ENCODE measurements around the gene DUXB. TPM values are rescaled to one million over a fixed set of nuclear protein-coding genes. Genes with fewer than 3 reads are reported as not detected.

The DUXB gene
- total and polyA plus RNA-seq, 10 donors: not detected

DNA sequence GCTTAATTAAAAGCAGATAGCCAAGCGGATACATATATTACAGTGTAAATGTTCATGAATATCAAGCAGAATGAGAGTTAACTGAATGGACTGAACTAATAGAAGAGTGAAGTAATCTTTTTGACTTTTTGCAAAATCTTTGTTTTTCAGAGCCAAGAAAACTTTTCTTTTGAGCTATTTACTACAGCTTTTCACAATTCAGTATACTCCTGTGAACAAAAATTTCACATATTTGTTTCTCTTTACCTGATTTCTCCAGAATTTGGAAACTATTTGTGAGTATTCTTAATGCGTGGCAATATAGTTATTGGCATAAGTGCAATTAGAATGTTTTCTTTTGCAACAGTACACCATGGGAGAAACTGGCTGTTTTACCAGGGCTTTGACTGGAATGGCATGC is 9.1 kb upstream of the DUXB start:
- intact Hi-C loops (cut with DNase I; ENCODE audit: low total_unique reads): no loop called here
- TF ChIP-seq, protein P1, sequence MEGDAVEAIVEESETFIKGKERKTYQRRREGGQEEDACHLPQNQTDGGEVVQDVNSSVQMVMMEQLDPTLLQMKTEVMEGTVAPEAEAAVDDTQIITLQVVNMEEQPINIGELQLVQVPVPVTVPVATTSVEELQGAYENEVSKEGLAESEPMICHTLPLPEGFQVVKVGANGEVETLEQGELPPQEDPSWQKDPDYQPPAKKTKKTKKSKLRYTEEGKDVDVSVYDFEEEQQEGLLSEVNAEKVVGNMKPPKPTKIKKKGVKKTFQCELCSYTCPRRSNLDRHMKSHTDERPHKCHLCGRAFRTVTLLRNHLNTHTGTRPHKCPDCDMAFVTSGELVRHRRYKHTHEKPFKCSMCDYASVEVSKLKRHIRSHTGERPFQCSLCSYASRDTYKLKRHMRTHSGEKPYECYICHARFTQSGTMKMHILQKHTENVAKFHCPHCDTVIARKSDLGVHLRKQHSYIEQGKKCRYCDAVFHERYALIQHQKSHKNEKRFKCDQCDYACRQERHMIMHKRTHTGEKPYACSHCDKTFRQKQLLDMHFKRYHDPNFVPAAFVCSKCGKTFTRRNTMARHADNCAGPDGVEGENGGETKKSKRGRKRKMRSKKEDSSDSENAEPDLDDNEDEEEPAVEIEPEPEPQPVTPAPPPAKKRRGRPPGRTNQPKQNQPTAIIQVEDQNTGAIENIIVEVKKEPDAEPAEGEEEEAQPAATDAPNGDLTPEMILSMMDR (IDR thresholded peaks at IDR 0.05 in 8 of 11, conservative IDR thresholded peaks at IDR 0.05 in 3 of 11): no peak
- no peak for TF ChIP-seq POLR2AphosphoS5 (IDR thresholded peaks at IDR 0.05)
- no peak for TF ChIP-seq POLR2A (IDR thresholded peaks at IDR 0.05)
- Histone ChIP-seq H3K27ac (no peak overlapping the region), H3K4me1 (no peaks in the 10 kb centered on the region), H3K9me3 (peaks cover 5 to 37% (median 28%) of the 10 kb centered on the region in 8 donors), H3K27me3 (replicated peaks in 1 of 7) (no peaks in the 10 kb centered on the region), H3K4me3 (no peak overlapping the region), H3K36me3 (peaks cover 0 to 3% (median 0%) of the 10 kb centered on the region in 6 donors)
- 94 to 99% (median 99%) methylated on average over 2 of the region's 2 CpGs for WGBS, 5 donors
- no peak for DNase-seq

DNA sequence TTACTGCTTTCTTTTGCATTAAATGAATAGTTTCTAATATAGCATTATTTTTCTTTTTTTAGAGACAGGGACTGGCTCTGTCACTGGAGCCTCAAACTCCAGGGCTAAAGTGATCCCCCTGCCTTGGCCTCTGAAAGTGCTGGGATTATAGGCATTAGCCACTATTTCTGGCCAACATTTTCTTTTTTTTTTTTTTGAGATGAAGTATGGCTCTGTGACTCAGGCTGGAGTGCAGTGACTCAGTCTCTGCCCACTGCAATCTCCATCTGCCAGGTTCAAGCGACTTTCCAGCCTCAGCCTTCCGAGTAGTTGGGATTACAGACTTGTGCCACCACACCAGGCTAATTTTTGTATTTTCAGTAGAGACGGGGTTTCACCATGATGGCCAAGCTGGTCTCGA is 2.0 kb upstream of the DUXB start:
- DNase-seq: no peak
- Histone ChIP-seq H3K27me3 (replicated peaks in 1 of 7) (no peaks in the 10 kb centered on the region), H3K36me3 (no peaks in the 10 kb centered on the region), H3K4me1 (no peaks in the 10 kb centered on the region), H3K9me3 (peaks cover 0 to 4% (median 0%) of the 10 kb centered on the region in 8 donors), H3K27ac (no peak overlapping the region), H3K4me3 (no peak overlapping the region)
- TF ChIP-seq POLR2AphosphoS5 (IDR thresholded peaks at IDR 0.05): no peak
- no peak for TF ChIP-seq POLR2A (IDR thresholded peaks at IDR 0.05)
- TF ChIP-seq, protein P1 (IDR thresholded peaks at IDR 0.05 in 8 of 11, conservative IDR thresholded peaks at IDR 0.05 in 3 of 11): no peak
- intact Hi-C loops (cut with DNase I; ENCODE audit: low total_unique reads): no loop called here
- 84 to 97% (median 94%) methylated on average over 4 of the region's 4 CpGs for WGBS, 5 donors

DNA sequence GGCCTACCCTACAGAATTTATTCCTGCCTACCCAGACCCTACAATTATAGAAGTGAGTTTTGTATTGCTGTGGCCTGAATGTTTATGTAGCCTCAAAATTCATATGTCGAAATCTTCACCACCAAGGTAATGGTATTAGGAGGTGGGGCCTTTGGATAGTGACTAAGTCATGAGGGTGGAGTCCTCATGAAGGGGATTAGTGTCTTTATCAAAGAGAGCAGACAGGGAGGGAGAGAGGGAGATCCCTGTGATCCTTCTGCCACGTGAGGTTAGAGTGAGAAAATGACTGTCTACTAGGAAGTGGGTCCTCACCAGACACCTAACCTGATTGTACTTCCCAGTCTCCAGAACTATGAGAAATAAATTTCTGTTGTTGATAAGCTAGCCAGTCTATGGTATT is 981 bp upstream of the DUXB start:
- DNase-seq: no peak
- H3K4me1 ChIP-seq: no peaks in the 10 kb centered on the region
- 62 to 90% (median 70%) methylated on average over 2 of the region's 2 CpGs for WGBS, 5 donors
- H3K27ac ChIP-seq: no peak overlapping the region
- H3K27me3 ChIP-seq (replicated peaks in 1 of 7): no peaks in the 10 kb centered on the region
- no peak overlapping the region for H3K4me3 ChIP-seq
- intact Hi-C loops (cut with DNase I; ENCODE audit: low total_unique reads): no loop called here
- TF ChIP-seq, protein P1 (IDR thresholded peaks at IDR 0.05 in 8 of 11, conservative IDR thresholded peaks at IDR 0.05 in 3 of 11): no peak
- TF ChIP-seq POLR2AphosphoS5 (IDR thresholded peaks at IDR 0.05) (no peak), POLR2A (IDR thresholded peaks at IDR 0.05) (no peak)
- H3K36me3 ChIP-seq: no peaks in the 10 kb centered on the region
- no peaks in the 10 kb centered on the region for H3K9me3 ChIP-seq

DNA sequence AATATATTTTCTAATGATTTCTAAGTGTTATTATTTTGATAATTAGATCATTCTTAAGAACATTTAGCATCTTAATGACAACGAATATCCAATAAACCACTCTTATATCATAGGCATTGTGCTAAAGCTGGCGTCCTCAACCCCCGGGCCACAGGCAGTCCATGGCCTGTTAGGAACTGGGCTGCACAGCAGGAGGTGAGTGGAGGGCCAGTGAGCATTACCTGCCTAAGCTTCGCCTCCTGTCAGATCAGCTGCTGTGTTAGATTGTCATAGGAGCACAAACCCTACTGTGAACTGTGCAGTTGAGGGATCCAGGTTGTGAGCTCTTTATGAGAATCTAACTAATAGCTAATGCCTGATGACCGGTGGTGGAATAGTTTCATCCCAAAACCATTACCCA is 3.7 kb downstream of the DUXB start:
- no peaks in the 10 kb centered on the region for H3K9me3 ChIP-seq
- no peaks in the 10 kb centered on the region for H3K4me1 ChIP-seq
- no peaks in the 10 kb centered on the region for H3K27me3 ChIP-seq (replicated peaks in 1 of 7)
- WGBS, 5 donors: 87 to 96% (median 90%) methylated on average over 5 of the region's 5 CpGs
- H3K4me3 ChIP-seq: no peak overlapping the region
- H3K27ac ChIP-seq: no peak overlapping the region
- intact Hi-C loops (cut with DNase I; ENCODE audit: low total_unique reads): no loop called here
- H3K36me3 ChIP-seq: no peaks in the 10 kb centered on the region
- no peak for DNase-seq
- TF ChIP-seq, protein P1 (IDR thresholded peaks at IDR 0.05 in 8 of 11, conservative IDR thresholded peaks at IDR 0.05 in 3 of 11): no peak
- TF ChIP-seq POLR2A (IDR thresholded peaks at IDR 0.05): no peak
- TF ChIP-seq POLR2AphosphoS5 (IDR thresholded peaks at IDR 0.05): no peak

Measured in spleen (tissue), 11 donors.